EL (cell line): Measurements from ENCODE around the gene C2orf74.
"Not testable (repeated sequence)": the region's sequence is repeated elsewhere in the genome, so short reads cannot be mapped to it uniquely, and the experiment has no call there.

Experiments
- DNase-seq: peaks from one replicate; pipeline ENCODE4 v3.0.0-alpha.2; 2016

Gene C2orf74

DNA sequence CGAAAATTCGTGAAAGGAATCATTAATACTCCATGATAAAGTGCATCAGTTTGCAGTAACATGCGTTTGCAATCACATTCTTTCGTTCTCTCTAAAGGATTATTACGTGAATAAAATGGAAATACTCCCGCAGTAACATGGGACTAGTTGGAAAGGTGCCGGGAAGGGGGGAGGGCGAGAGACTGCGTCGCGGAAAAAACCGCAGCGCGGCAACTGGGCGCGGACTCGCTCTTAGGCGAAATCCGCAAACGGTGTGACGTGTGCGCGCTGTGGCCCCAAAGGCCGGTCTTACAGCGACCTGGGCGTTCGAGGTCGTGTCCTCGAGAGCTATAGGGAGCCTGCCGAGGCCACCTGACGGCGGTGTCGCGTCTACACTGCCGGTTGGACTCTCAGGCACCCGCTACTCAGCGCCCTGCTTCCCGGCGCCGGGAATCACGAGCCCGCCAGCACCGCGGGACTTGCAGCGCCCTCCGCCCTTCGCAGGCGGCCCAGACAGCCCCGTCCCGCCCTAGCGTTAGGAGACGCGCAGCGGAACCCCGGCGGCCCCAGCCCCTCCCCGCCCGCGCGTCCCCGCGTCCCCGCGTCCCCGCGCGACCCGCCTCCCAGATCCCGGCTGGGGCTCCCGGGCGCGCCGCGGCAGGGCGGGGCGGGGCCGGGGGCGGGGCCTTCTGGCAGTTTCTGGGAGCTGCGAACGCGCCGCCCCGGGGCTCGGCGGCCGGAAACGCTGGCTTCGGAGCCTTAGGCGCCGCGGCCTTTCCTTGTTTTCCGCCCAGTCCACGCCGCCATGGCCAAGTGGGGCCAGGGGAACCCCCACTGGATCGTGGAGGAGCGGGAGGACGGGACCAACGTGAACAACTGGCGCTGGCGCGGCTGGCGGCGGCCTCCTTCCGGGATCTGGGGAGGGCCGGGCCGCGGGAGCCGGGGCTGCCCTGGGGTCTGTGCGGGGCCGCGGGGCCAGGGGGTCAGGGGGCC is 15.1 kb downstream of the C2orf74 start:
- DNase-seq = peak; percentile 94

DNA sequence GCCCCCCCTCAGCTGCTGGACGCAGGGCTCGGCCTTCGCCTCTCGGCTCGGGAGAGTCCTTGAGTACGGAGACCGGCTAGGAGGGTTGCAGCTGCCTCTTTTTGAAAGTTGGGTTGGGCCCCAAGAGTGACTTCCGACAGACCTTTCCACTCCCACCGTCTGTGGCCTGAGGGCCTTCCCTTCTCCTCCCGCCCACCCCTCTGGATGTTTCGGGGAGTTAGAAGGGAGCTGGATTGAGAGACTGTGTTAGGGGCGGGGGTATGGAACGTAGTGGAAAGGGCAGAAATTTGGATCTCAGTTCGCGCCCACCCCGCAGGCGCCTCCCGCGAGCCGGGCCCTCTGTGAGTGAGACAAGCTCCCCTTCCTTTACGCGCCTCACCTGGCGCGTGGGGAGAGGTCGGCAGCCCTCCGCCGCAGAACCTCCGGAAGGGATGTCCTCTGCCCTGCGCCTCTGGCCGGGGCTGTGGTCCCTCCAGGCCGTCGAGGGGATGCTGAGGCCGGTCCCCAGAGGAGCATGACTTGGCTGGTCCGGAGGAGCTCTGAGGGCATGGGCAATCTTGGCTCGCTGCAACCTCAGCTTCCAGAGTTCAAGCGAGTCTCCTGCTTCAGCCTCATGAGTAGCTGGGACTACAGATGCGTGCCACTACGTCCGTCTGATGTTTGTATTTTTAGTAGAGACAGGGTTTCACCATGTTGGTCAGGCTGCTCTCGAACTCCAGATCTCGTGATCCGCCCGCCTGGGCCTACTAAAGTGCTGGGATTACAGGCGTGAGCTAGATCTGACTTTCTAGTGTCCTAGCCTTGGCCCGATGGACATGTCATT is 15.9 kb downstream of the C2orf74 start:
- peak; percentile 37 for DNase-seq

DNA sequence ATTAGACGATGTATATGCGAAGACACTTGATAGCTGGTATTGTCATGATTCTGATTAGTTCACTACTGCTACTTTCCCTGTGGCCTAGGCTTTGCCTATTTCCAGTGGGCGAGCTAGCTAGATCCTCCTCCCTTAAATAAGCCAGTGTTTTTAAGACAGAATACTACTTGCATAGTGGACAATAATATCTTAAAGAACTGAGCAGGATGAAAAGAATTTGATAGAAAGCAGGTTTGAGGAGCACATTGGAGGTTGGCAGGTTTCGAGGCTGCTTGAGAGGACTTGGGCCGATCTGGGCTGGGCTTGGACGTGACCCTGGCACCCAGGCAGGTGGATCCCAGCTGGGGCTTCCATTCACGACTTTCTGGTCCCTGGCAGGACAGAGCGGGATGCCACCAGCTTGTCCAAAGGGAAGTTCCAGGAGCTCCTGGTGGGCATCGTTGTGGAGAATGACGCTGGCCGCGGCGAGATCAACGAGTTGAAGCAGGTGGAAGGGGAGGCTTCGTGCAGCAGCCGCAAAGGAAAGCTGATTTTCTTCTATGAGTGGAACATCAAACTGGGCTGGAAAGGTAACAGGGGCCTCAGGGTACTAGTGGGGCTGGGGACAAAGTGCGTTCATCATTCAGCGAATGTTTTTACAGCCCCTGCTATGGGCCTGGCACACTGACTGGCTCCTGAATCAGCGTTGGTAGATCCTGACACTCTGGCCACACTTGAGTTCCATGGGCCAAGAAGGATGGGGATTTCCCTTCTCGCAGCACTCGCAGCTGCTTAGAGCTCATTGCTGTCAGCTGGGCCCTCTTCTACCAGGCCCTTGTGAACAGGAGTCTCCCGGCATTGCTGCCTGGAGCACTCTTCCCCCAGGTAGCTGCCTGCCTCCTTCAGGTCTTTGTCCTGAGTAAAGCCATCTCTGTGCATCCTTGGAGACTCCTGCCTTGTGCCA is 16.9 kb downstream of the C2orf74 start:
- DNase-seq = peak; percentile 30

DNA sequence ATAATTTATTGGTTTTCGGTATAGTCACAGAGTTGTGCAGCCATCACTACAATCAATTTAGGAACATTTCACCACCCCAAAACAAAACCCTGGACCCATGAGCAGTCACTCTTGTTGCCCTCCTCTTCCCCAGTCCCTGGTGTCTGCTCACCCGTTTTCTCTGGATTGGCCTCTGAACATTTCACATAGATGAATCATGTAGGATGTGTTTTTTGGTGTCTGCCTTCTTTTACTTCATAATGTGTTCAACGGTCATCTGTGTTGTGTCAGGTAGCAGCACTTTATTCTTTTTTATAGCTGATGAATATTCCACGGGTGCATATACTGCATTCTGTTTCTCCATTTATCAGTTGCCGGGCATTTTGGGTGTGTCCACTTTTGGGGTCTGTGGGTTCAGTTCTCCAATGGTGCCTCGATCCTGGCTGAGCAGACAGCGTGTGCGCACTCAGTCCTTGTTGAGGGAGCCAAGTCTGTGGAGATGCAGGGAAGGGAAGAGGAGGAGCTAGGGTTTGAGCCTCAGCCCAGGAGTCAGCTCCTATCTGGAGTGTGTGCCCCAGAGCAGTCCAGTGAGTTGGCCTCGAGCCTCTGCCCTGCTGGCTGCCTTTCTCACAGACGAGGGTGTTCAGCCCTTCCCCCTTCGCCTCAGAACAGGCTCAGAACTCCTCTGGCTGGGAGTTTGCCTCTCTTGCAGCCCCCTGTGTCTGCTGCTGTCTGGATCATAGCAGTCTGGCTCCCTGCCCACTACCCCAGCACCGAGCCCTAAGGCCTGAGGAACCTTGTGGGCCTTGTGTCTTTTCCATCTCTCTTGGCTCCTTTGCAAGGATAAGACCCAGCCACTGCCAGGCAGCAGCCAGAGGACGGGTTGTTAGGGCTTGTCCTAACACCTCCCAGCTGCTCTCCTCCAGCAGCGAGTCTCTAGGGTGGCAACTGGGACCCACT is 18.0 kb downstream of the C2orf74 start:
- peak; percentile 62 for DNase-seq

DNA sequence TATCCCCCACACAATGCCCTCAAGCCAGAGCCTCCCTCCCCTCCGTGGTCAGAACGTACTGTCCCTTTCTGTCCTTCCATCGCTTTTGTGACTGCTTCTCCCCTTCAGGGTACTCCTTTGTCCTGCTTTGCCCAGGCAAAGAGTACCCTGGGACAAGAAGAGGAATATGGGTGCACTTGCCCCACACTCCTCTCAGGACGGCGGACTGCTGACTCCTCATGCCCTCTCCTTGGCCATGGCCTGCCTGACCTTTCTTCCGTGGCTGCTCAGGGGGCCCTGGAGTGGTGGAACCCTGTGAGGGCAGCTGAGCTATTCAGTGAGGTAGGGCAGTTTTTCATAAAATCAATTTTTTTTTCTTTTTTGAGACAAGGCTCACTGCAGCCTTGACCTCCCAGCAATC is 18.7 kb downstream of the C2orf74 start:
- no peak for DNase-seq

DNA sequence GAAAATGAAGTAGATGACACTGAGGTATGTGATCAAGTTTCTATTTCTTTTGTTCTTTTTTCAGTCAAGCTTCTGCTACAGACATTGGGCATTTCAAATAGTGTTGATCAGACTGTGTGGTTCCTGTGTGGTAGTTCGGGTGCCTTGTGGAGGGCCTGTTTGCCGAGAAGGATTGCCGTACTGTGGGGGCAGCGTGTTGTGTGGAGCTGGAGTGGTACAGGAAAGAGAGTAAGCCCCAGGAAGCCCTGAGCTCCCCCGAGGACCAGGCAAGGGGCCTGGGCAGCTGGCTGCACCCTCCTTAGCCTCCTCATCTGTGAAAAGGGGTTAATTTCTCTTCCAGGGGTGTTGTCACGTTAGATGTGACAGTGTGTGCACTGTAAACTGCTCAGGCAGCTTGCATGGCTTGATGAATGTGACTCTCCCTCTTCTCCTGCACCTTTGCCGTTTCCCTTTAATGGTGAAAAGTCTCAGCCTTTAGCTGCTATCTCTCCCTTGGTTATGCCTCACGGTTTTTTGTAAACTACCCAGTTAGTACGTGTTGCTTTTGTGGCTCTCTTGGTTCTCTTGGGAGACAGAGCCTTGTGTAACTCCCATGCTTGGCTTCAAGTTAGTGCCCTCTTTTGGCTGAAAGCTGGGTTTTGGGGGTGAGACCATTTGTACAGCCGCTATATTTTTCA is 19.5 kb downstream of the C2orf74 start:
- DNase-seq = no peak

DNA sequence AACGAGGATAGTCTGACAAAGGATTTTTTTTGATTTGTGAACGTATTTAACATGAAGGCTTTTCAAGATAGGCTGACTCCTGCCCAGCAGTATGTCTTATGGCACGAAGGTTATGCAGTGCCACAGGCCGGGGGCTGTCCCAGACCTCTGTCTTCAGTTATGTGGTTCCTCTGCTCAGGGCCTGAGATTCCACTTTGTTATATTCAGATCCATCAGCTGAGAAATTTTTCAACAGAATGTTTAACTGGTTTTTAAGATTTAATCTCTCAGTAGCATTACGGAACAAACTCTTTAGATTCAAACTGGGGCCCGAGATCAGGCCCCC is 20.0 kb downstream of the C2orf74 start:
- no peak for DNase-seq

DNA sequence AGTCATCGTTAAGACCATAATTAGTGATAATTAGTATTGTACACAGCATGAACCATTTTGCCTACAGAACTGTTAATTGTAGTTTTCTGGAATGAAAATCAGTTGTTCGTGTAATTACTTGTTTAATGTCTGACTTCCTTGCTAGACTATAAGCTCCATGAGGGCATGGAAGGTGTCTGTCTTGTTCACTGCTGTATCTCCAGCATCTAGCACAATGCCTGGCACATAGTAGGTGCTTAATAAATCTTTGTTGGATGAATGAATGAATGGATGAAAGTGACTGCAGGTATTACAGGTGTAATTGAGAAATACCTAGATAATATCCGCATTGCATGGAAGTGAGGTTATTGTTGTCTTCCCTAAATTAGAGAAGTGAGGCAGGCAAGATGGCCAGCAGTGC is 21.8 kb downstream of the C2orf74 start:
- no peak for DNase-seq

DNA sequence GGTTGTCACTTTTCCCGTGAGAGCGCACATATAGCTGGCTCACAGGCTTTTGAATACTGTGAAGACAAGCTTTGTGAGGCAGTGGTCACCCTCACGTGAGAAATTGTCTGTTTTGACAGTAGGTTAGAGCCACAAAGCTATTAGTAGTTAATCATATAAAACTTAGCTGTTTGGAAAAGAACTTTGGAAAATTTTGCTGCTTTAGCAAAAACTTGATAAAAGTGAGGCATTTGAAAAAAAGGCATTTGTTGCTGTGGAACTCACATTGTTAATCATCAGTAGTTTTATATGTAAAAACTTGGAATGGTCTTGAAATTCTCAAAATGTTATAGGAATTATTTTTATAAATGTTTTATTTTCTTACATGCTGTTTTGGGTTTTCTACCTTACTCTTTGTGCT is 22.3 kb downstream of the C2orf74 start:
- no peak for DNase-seq

DNA sequence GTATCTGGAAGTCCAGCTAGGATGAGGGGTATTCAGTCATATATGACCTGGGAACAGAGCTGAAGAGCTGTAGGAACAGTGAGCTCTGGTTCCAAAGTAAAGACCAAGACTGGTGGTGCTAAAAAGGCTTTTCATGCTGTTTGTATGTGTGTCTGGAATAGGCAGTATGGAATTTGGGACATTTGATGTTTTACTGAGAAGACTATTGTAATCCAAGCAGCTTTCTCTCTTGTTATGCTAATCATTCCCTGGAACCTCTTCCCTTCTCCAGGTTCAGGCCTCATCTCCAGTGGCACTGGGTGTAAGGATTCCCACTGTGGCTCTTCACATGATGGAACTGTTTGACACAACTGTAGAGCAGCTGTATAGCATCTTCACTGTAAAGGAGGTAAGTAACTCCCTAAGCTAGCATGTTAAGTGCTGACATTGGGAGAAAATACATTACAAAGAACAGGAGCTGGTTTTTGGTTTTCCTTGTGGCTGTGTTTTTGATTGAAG is 23.3 kb downstream of the C2orf74 start:
- DNase-seq = no peak

DNA sequence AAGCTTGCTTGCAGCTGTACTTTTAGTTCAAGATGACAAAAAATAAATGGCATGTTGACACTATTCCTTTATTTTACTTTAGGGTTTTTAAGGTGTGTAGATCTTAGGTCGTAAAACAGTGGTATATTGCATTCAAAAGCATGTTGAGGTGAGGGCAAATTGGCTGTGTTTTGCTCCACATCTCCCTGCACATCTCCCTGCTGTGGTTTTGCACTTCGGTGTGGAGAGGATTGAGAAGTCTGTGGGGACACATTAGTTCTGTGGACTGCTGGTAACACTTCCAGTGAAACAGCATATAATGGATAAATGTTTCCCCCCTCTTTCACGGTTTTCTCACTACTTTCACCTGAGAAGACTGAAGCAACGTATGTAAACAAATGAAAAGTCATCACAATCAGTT is 25.1 kb downstream of the C2orf74 start:
- no peak for DNase-seq

DNA sequence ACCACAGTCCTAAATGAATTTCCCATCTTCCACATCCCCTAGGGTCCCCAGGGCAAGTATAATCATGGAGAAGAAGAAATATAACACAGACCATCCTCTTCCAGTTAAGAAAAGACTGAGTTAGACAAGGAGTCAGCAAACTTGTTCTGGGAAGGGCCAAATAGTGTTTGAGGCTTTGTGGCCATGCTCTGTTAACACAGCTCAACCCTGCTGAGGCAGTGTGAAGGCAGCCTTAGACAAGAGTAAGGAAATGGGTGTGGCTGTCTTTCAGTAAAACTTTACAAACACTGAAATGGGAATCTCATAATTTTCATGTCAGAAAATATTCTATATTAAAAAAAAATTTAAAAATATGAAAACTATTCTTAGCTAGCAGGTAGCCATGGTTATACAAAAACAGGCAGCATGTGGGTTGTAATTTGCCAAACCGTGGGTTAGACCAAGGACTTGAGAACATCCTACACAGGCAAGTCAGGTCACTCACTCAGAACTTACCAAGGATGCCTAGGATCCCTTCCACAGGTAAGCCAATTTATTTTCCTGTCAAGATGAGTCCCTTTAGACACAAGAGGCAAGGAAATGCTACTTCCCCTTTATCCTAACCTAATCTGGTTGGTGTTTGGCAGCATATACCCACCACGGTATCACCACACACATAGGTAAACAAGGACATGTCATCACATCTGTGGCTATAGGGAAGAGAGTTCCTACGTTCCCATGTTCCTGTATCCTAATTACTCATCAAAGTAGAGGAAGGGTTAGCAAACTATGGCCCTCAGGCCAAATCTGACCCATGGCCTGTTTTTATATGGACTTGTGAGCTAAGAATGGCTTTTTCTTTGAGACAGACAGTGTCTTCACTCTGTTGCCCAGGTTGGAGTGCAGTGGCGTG is 31.9 kb downstream of the C2orf74 start:
- no peak for DNase-seq

DNA sequence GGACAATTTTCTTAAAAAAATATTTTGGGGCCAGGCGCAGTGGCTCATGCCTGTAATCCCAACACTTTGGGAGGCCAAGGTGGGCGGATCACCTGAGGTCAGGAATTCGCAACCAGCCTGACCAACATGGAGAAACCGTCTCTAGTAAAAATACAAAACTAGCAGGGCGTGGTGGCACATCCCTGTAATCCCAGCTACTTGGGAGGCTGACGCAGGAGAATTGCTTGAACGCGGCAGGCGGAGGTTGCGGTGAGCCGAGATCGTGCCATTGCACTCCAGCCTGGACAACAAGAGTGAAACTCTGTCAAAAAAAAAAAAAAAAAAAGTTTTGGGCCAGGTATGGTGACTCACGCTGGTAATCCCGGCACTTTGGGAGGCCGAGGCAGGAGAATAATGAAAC is 32.7 kb downstream of the C2orf74 start:
- not testable (repeated sequence) for DNase-seq

DNA sequence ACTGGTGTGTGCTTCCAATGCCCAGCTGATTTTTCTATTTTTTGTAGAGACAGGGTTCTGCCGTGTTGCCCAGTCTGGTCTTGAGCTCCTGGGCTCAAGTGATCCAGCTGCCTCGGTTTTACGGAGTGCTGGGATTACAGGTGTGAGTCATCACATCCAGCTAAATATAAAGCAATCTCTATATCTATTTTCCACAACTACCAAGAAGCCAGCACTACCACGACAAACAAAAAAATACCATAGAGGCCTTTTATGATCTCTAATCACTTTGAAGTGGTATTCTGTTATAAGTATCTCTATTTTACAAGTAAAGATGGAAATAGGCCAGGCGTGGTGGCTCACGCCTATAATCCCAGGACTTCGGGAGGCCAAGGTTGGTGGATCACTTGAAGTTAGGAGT is 34.7 kb downstream of the C2orf74 start:
- no peak for DNase-seq

DNA sequence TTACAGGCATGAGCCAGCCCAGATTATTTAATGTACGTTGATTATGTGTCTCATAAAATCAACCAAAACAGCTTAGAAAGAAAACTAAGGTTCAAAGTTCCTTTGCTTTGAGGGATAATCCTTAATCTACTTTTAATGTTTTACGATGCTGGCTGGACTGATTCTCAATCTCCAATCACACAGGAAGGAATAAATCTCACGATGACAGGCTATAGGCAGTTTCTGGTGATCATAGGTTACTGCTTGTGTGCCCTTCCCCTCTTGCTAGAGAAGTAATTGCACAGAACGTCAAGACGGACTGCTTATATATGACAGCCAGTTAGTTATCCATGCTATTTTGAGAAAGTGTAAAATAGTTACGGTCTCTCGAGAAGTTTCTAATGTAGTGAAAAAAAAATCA is 43.1 kb downstream of the C2orf74 start:
- no peak for DNase-seq

DNA sequence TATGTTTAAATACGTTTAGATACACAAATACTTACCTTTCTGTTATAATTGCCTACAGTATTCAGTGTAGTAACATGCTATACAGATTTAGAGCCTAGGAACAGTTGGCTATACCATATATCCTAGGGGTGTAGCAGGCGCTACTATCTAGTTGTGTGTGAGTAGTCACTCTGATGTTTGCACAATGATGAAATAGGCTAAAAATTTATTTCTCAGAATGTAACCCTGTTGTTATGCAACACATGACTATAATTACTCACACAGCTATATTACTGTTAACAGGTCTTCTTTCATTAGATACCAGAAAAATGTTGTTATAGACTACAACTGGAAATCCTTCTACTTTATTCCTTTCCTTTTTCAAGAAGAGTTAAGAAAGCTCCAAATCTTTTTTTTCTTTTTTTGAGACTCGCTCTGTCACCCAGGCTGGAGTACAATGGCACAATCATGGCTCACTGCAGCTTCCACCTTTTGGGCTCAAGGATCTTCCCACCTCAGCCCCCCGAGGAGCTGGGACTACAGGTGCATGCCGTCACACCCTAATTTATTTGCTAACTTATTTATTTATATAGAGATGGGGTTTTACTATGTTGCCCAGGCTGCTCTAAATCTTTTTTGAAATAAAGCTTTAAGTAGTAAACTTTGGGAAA is 48.5 kb downstream of the C2orf74 start:
- peak; percentile 80 for DNase-seq

DNA sequence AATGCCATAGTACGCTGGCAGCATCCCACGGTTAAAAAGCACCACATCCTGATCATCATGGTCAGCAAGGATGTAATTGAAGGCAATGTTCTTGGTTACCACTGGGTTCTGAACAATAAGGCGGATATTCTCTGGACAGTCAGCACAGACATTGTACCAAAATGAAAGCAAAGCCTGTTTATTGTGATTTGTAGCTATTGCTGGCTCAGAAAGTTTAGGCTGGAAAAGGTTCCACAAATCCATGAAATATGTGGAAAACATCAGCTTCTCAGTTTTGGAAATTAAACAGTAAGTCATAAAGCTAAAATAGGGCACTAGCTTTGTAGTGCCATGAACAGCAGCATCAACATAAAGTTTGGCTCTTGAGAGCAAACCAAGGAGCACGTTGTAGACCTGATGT is 52.2 kb downstream of the C2orf74 start:
- DNase-seq = no peak
